CD14-positive monocyte (primary cell): Measurements from ENCODE around the gene DENND1A. TPM values are rescaled to one million over a fixed set of nuclear protein-coding genes. Genes with fewer than 3 reads are reported as not detected.

Experiments used
- DNase-seq, 3 donors: peaks; one replicate each; pipeline ENCODE4 v3.0.0-alpha.2; 2011 to 2022
- H2AFZ ChIP-seq: 2 replicates; pipeline ENCODE4 v1.6.0; 2012; ENCODE audit warnings: mild to moderate bottlenecking, low read depth, low read length, inconsistent platforms; ENCODE audit not compliant: insufficient read depth, poor library complexity, severe bottlenecking
- H3K27ac ChIP-seq, 2 donors: 1 replicate in 1 of 2; 2 replicates in 1 of 2; pipeline ENCODE4 v1.5.1; 2012 to 2013; ENCODE audit warnings: low read length in 2 of 2, control low read depth in 1 of 2, inconsistent platforms in 1 of 2, low read depth in 1 of 2, mild to moderate bottlenecking in 1 of 2
- H3K27me3 ChIP-seq, 2 donors: one replicate each; pipeline versions ENCODE4 v1.6.0 to v1.6.1; 2011 to 2013; ENCODE audit warnings: low read length in 2 of 2; ENCODE audit not compliant: control insufficient read depth in 2 of 2, insufficient read depth in 2 of 2
- H3K36me3 ChIP-seq, 2 donors: replicated peaks in 1 of 2; 1 replicate in 1 of 2; 2 replicates in 1 of 2; pipeline versions ENCODE4 v1.5.1 to v1.6.1; 2012 to 2013; ENCODE audit warnings: low read length in 2 of 2, control low read depth in 1 of 2, inconsistent platforms in 1 of 2, mild to moderate bottlenecking in 1 of 2; ENCODE audit not compliant: insufficient read depth in 2 of 2, control insufficient read depth in 1 of 2
- H3K4me1 ChIP-seq, 2 donors: 1 replicate in 1 of 2; 2 replicates in 1 of 2; pipeline versions ENCODE4 v1.5.1 to v1.6.1; 2012 to 2013; ENCODE audit warnings: low read length in 2 of 2, control low read depth in 1 of 2, inconsistent platforms in 1 of 2, mild to moderate bottlenecking in 1 of 2, moderate library complexity in 1 of 2; ENCODE audit not compliant: insufficient read depth in 2 of 2, control insufficient read depth in 1 of 2
- H3K4me2 ChIP-seq: replicated peaks from 2 replicates; pipeline ENCODE3; 2012; ENCODE audit warnings: low read length, moderate library complexity, mild to moderate bottlenecking; ENCODE audit not compliant: poor library complexity, severe bottlenecking; ENCODE audit errors: extremely low read depth
- H3K4me3 ChIP-seq, 3 experiments: fragments of 200-600 bp in 1 of 3; sonication (generic) in 1 of 3; replicated peaks in 1 of 3; 1 replicate in 2 of 3; 2 replicates in 1 of 3; pipeline ENCODE4 v1.5.1; 2011 to 2013; ENCODE audit warnings: low read length in 3 of 3, mild to moderate bottlenecking in 3 of 3, control low read depth in 2 of 3, low read depth in 2 of 3, inconsistent platforms in 1 of 3, moderate library complexity in 1 of 3
- H3K79me2 ChIP-seq: 2 replicates; pipeline ENCODE4 v1.6.0; 2012; ENCODE audit warnings: mild to moderate bottlenecking, control low read depth, inconsistent platforms, low read length, moderate library complexity; ENCODE audit not compliant: insufficient read depth
- H3K9ac ChIP-seq: 2 replicates; pipeline ENCODE4 v1.6.0; 2017; ENCODE audit warnings: low read length, mild to moderate bottlenecking; ENCODE audit not compliant: insufficient read depth, poor library complexity, severe bottlenecking
- H3K9me3 ChIP-seq, 2 donors: replicated peaks in 1 of 2; 1 replicate in 1 of 2; 2 replicates in 1 of 2; pipeline versions ENCODE4 v1.5.1 to v1.6.1; 2012 to 2013; ENCODE audit warnings: low read length in 2 of 2, control low read depth in 1 of 2; ENCODE audit not compliant: control insufficient read depth in 1 of 2, insufficient read depth in 1 of 2
- H4K20me1 ChIP-seq: 2 replicates; pipeline ENCODE4 v1.6.0; 2012; ENCODE audit warnings: mild to moderate bottlenecking, low read length, control low read depth, moderate library complexity; ENCODE audit not compliant: insufficient read depth
- H3K27ac Mint-ChIP-seq, 7 donors: one replicate each; pipeline ENCODE4 v1.8.0; 2020; ENCODE audit warnings: mild to moderate bottlenecking in 7 of 7, mixed read lengths in 7 of 7, moderate library complexity in 6 of 7, inconsistent platforms in 2 of 7
- H3K27me3 Mint-ChIP-seq, 3 donors: one replicate each; pipeline ENCODE4 v1.8.0; 2021 to 2022; ENCODE audit warnings: low read depth in 3 of 3, mild to moderate bottlenecking in 3 of 3, mixed read lengths in 3 of 3, moderate library complexity in 3 of 3, inconsistent platforms in 1 of 3
- H3K36me3 Mint-ChIP-seq, 2 donors: one replicate each; pipeline ENCODE4 v1.8.0; 2020; ENCODE audit warnings: mixed read lengths in 2 of 2, inconsistent platforms in 1 of 2, mild to moderate bottlenecking in 1 of 2
- H3K4me1 Mint-ChIP-seq: one replicate; pipeline ENCODE4 v1.8.0; 2020; ENCODE audit warnings: mild to moderate bottlenecking, mixed read lengths
- H3K4me3 Mint-ChIP-seq, 2 donors: one replicate each; pipeline ENCODE4 v1.8.0; 2020; ENCODE audit warnings: mild to moderate bottlenecking in 2 of 2, mixed read lengths in 2 of 2, moderate library complexity in 1 of 2
- H3K9me3 Mint-ChIP-seq, 7 donors: one replicate each; pipeline ENCODE4 v1.8.0; 2020 to 2022; ENCODE audit warnings: mixed read lengths in 7 of 7, mild to moderate bottlenecking in 6 of 7, moderate library complexity in 6 of 7, inconsistent platforms in 2 of 7
- WGBS: methylation state at CpG from one replicate; pipeline ENCODE4 v1.1.5; 2013; ENCODE audit warnings: missing lambda C conversion rate; ENCODE audit not compliant: insufficient coverage; 5-methylcytosine and 5-hydroxymethylcytosine counted together
- intact Hi-C, 2 donors: fragments of 100-400 bp; cut with micrococcal nuclease; formaldehyde crosslinking; loops; one replicate each; pipeline versions ENCODE4 v1.15.0 to v1.15.1; 2023
- polyA plus RNA-seq, 3 donors: library from polyadenylated mRNA; depleted of rRNA in 1 of 3; unstranded in 2 of 3; stranded (reverse) in 1 of 3; fragments of 300-500 nt in 2 of 3; fragments of >200 nt in 1 of 3; fragmentation: Illumina TruSeq in 2 of 3; gene quantifications; 1 replicate in 2 of 3; 2 replicates in 1 of 3; pipeline ENCODE4 v1.2.3, GENCODE V29; 2012 to 2021
- TF ChIP-seq, protein P1 (sequence below): fragments of 200-600 bp; IDR thresholded peaks from one replicate; pipeline ENCODE4 v1.8.0; 2022; ENCODE audit warnings: antibody characterized with exemption, mild to moderate bottlenecking

DENND1A gene
- polyA plus RNA-seq, 3 donors, result 24.8 to 73.0 (median 29.4) TPM

DNA sequence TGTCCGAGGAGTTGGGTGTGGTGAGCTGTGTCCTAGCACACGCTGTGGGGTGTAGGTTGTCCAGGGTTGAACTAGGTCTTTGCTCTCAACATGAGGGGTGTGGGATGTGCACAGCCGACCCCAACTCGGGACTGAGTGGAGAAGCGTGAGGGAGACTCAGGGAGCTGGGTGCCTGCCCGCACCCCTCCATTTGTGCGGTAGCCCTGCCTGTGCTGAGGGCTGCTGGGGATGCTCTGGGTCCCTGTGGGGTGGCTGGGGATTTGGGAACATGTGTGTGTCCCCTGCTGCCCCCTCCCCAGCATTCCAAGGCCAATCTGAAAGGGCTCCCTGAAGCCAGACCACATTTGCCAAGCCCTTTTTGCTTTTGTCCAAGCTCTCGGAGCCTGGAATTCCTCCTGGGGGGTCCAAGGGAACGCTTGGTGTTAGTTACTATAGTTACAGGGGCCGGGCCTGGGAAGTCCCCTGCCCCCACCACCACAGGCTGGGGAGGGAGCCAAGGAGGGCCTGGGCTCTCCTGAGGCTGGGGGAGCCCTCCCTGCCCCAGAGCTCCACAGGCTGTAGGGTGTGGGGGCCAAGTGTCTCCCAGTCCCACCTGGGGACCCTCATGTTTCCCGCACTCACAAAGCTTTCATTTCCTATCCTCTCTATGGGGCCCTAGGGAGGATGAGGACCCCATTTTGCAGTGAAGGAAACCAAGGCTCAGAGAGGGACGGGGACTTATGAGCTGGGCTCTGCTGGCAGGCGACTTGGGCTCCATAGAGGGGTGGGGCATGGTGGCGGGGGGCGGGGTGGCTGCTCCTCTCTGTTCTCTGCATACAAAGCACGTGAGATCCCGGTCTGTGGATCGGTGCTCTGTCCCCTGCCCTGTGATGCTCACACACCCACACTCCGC lies 572.8 kb downstream of the DENND1A start:
- Histone ChIP-seq H2AFZ (no peak overlapping the region), H3K4me2 (no peak overlapping the region), H3K4me3 (no peak overlapping the region), H3K27me3 (no peaks in the 10 kb centered on the region), H3K27ac (no peak overlapping the region), H3K9me3 (no peaks in the 10 kb centered on the region), H3K79me2 (no peaks in the 10 kb centered on the region), H3K36me3 (no peaks in the 10 kb centered on the region), H3K9ac (no peak overlapping the region), H3K4me1 (peaks cover 0 to 4% of the 10 kb centered on the region in 2 donors), H4K20me1 (no peaks in the 10 kb centered on the region)
- Mint-ChIP-seq H3K9me3 (no peaks in the 10 kb centered on the region), H3K4me3 (no peak overlapping the region), H3K27me3 (peaks cover 7 to 16% (median 13%) of the 10 kb centered on the region in 3 donors), H3K4me1 (peaks cover 5% of the 10 kb centered on the region), H3K27ac (no peak overlapping the region), H3K36me3 (no peaks in the 10 kb centered on the region)
- intact Hi-C loops, result no loop called here
- no peak for DNase-seq
- 94% methylated on average over 10 of the region's 19 CpGs for WGBS
- TF ChIP-seq, protein P1, sequence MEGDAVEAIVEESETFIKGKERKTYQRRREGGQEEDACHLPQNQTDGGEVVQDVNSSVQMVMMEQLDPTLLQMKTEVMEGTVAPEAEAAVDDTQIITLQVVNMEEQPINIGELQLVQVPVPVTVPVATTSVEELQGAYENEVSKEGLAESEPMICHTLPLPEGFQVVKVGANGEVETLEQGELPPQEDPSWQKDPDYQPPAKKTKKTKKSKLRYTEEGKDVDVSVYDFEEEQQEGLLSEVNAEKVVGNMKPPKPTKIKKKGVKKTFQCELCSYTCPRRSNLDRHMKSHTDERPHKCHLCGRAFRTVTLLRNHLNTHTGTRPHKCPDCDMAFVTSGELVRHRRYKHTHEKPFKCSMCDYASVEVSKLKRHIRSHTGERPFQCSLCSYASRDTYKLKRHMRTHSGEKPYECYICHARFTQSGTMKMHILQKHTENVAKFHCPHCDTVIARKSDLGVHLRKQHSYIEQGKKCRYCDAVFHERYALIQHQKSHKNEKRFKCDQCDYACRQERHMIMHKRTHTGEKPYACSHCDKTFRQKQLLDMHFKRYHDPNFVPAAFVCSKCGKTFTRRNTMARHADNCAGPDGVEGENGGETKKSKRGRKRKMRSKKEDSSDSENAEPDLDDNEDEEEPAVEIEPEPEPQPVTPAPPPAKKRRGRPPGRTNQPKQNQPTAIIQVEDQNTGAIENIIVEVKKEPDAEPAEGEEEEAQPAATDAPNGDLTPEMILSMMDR, result no peak

DNA sequence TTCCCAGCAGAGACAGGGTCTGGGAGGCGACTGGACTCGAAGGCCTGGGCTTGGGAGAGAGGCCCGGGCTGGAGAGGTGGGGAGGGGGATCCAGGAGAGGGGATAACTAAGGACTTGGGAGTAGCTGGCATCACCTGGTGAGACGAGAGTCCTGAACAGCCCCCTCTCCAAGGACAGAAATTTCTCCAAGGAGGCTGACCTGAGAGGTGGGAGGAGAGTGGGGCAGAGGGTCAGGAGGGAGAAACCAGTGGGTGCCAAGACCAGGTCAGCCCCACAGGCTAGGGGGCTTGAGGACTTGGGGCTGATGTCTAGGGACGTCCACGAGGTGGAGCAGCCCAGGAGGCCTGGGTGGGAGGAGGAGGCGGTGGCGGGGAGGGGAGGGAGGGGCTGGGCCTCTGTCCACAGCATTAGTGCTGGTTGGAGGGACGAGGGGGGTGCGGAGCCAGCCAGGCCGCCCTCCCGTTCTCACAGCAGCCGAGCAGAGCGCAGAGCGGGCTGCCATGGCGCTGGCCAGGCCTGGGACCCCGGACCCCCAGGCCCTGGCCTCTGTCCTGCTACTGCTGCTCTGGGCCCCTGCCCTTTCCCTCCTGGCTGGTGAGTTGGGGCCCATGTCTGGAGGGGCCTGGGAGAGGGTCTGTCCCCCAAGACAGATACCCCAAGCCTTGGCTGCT lies 574.0 kb downstream of the DENND1A start, which contains the start of gene CRB2:
CRB2 (plus strand) TSS at position 437 of the 671 bp plus-strand sequence; CDS start at position 501, 64 bp downstream.
- no peaks in the 10 kb centered on the region for H3K36me3 Mint-ChIP-seq

More for the DNA sequence above, 574.0 kb downstream of the DENND1A start, which contains the start of gene CRB2:
- H3K27ac ChIP-seq, result no peak within 1 kb of the TSS
- Mint-ChIP-seq H3K4me3 (no peak within 1 kb of the TSS), H3K27ac (no peak within 1 kb of the TSS), H3K9me3 (no peaks in the 10 kb centered on the region), H3K4me1 (peaks cover 5% of the 10 kb centered on the region), H3K27me3 (peaks cover 11 to 14% (median 13%) of the 10 kb centered on the region in 3 donors)
- no peak for DNase-seq
- H3K36me3 ChIP-seq, result no peaks in the 10 kb centered on the region
- intact Hi-C loops, result no loop called here
- no peak within 1 kb of the TSS for H3K4me3 ChIP-seq
- H3K9ac ChIP-seq, result no peak within 1 kb of the TSS
- H3K4me2 ChIP-seq, result no peak within 1 kb of the TSS
- 89% methylated on average over 11 of the region's 17 CpGs for WGBS
- no peaks in the 10 kb centered on the region for H3K79me2 ChIP-seq
- TF ChIP-seq, protein P1, result no peak
- no peaks in the 10 kb centered on the region for H3K9me3 ChIP-seq
- H4K20me1 ChIP-seq, result no peaks in the 10 kb centered on the region
- H2AFZ ChIP-seq, result no peak within 1 kb of the TSS
- no peaks in the 10 kb centered on the region for H3K27me3 ChIP-seq
- H3K4me1 ChIP-seq, result peaks cover 0 to 4% of the 10 kb centered on the region in 2 donors
